GM10266 (cell line): ENCODE data around the gene CIAO3.

Source experiments
- DNase-seq: peaks from one replicate; pipeline ENCODE4 v3.0.0; 2012; ENCODE audit errors: extremely low spot score
- CTCF ChIP-seq: IDR thresholded peaks from 2 replicates; pipeline ENCODE4 v1.5.1; 2012; ENCODE audit warnings: mild to moderate bottlenecking, low read depth; ENCODE audit not compliant: control insufficient read depth, insufficient read depth; ENCODE audit errors: missing control alignments

Gene CIAO3

GRCh38 chr16:686459-687260 is 54.1 kb downstream of the CIAO3 start:
- DNase-seq: no peak
- TF ChIP-seq CTCF: no peak

GRCh38 chr16:685967-686366 is 54.8 kb downstream of the CIAO3 start:
- TF ChIP-seq CTCF: peak; percentile 46
- no peak for DNase-seq

- TF ChIP-seq CTCF: no peak
- DNase-seq: no peak
These were observed 55.7 kb downstream of the CIAO3 start for GRCh38 chr16:684961-685696.

GRCh38 chr16:684071-684794 is 56.6 kb downstream of the CIAO3 start, which contains the start of gene JMJD8:
Gene JMJD8 (minus strand): TSS chr16:684334. CDS start chr16:684319, 15 bp downstream.
- peak; percentile 99 for DNase-seq
- no peak for TF ChIP-seq CTCF

- no peak for DNase-seq
- TF ChIP-seq CTCF: no peak
These were observed 57.3 kb downstream of the CIAO3 start for GRCh38 chr16:683396-684070.

GRCh38 chr16:682493-683395 is 58.1 kb downstream of the CIAO3 start:
- no peak for DNase-seq
- TF ChIP-seq CTCF: no peak
